Kidney (tissue), 14 donors: ENCODE results near the gene LAPTM5. TPM values are rescaled to one million over a fixed set of nuclear protein-coding genes. Genes with fewer than 3 reads are reported as not detected.

Experiments
- DNase-seq, 5 donors: peaks; one replicate each; pipeline ENCODE4 v3.0.0-alpha.2; 2013 to 2020
- FAIRE-seq: peaks from 2 replicates; lab custom pipeline; 2012; peaks lifted over from hg19 to GRCh38; lab: Jason Lieb, UNC
- H3K27ac ChIP-seq, 2 donors: one replicate each; pipeline ENCODE4 v1.7.0; 2013; ENCODE audit warnings: low read depth in 2 of 2, low read length in 2 of 2, inconsistent platforms in 1 of 2
- H3K27me3 ChIP-seq: one replicate; pipeline ENCODE4 v1.7.1; 2013; ENCODE audit warnings: low read length, inconsistent platforms; ENCODE audit not compliant: control insufficient read depth, insufficient read depth
- H3K36me3 ChIP-seq, 3 donors: one replicate each; pipeline versions ENCODE4 v1.7.0 to v1.7.1; 2013; ENCODE audit warnings: low read length in 3 of 3, control low read depth in 1 of 3, inconsistent platforms in 1 of 3; ENCODE audit not compliant: insufficient read depth in 3 of 3, control insufficient read depth in 2 of 3
- H3K4me1 ChIP-seq, 3 donors: one replicate each; pipeline versions ENCODE4 v1.7.0 to v1.7.1; 2013; ENCODE audit warnings: low read length in 3 of 3, inconsistent platforms in 1 of 3, low read depth in 1 of 3; ENCODE audit not compliant: control insufficient read depth in 2 of 3, insufficient read depth in 2 of 3
- H3K4me3 ChIP-seq, 3 donors: one replicate each; pipeline versions ENCODE4 v1.7.0 to v1.8.1; 2013; ENCODE audit warnings: low read length in 3 of 3, control low read depth in 1 of 3, inconsistent platforms in 1 of 3
- H3K9ac ChIP-seq, 3 donors: one replicate each; pipeline versions ENCODE4 v1.7.0 to v1.7.1; 2013; ENCODE audit warnings: low read length in 3 of 3, control low read depth in 1 of 3, inconsistent platforms in 1 of 3
- H3K9me3 ChIP-seq, 3 donors: one replicate each; pipeline versions ENCODE4 v1.7.0 to v1.7.1; 2013; ENCODE audit warnings: low read length in 3 of 3, control low read depth in 1 of 3, inconsistent platforms in 1 of 3; ENCODE audit not compliant: control insufficient read depth in 2 of 3, insufficient read depth in 1 of 3
- intact Hi-C: fragments of 100-400 bp; cut with DNase I; formaldehyde crosslinking; loops from one replicate; pipeline ENCODE4 v1.11.1; 2022
- polyA plus RNA-seq: library from polyadenylated mRNA; stranded (reverse); fragments of 350-450 nt; fragmentation: Illumina TruSeq; extraction: RNeasy Lipid Tissue Mini Kit (QIAGEN cat#74804); gene quantifications from one replicate; pipeline ENCODE4 v1.2.3, GENCODE V29; 2014; ENCODE audit warnings: low read depth, low replicate concordance; ENCODE audit not compliant: insufficient read depth
- total RNA-seq: library from RNA; stranded (reverse); fragmentation: NEBNext Ultra II Directional; extraction: Animal tissue kit (Norgen Biotek cat#: 25700); gene quantifications from one replicate; pipeline ENCODE4 v1.2.1, GENCODE V29; 2021
- TF ChIP-seq, protein P1 (sequence below): IDR thresholded peaks from 3 replicates; pipeline ENCODE4 v1.5.1; 2012; ENCODE audit warnings: mild to moderate bottlenecking, moderate library complexity, borderline replicate concordance; ENCODE audit not compliant: insufficient read depth; ENCODE audit errors: extremely low read depth
- donor health status: control.
- donor health status: control.
- donor health status: control.
- donor health status: control.
- donor health status: control.
- donor health status: DM: yes; HTN: yes; CAD: no.
- donor health status: Normal renal cell carcinoma (clear cell type).

LAPTM5 gene
- total and polyA plus RNA-seq, 2 donors from 2014 or later, result 23.5 to 108 TPM

DNA sequence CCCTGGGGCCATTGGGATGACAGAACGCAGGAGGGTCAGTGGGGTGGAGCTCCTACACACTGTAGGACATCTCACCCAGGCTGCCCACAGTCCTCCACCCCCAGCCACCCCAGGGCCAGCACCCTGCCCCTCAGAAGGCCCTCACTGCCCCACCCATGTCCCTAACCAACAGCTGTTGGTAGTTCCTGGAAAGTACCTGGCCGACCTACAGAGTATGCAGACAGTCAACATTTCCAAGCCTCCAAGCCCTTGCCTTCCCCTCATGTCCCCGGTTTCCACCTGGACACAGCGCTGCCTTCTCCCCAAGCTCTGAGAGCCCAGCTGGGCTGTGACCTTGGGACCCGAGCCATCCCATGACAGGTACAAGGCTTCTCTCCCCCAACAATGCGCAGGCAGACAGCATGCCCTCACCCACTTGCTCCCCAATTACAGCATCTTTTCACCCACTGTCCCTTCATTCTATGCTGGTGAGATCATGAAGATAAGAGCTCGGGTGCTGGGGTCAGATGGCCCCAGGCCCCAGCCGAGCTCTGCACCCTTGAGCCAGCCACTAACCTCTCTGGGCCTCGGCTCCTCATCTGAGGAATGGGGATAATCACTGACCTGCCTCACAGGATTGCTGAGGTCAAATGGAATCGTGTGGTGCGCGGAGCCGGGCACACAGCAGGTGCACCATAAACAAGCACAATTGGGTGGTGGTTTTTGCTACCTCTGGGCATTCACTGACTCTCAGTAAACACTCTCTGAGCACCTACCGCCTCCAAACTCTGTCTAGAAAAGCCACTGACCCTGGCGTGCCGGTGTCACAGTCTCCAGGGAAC lies 11.2 kb downstream of the LAPTM5 start:
- intact Hi-C loops, result no loop called here
- TF ChIP-seq, protein P1, sequence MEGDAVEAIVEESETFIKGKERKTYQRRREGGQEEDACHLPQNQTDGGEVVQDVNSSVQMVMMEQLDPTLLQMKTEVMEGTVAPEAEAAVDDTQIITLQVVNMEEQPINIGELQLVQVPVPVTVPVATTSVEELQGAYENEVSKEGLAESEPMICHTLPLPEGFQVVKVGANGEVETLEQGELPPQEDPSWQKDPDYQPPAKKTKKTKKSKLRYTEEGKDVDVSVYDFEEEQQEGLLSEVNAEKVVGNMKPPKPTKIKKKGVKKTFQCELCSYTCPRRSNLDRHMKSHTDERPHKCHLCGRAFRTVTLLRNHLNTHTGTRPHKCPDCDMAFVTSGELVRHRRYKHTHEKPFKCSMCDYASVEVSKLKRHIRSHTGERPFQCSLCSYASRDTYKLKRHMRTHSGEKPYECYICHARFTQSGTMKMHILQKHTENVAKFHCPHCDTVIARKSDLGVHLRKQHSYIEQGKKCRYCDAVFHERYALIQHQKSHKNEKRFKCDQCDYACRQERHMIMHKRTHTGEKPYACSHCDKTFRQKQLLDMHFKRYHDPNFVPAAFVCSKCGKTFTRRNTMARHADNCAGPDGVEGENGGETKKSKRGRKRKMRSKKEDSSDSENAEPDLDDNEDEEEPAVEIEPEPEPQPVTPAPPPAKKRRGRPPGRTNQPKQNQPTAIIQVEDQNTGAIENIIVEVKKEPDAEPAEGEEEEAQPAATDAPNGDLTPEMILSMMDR, result no peak
- no peaks in the 10 kb centered on the region for H3K4me1 ChIP-seq
- no peak overlapping the region for H3K9ac ChIP-seq
- H3K36me3 ChIP-seq, result no peaks in the 10 kb centered on the region
- peak in 1 of 5 donors; percentile 69 for DNase-seq
- H3K27me3 ChIP-seq, result no peaks in the 10 kb centered on the region
- no peak overlapping the region for H3K4me3 ChIP-seq
- H3K9me3 ChIP-seq, result no peaks in the 10 kb centered on the region
- no peak for FAIRE-seq
- H3K27ac ChIP-seq, result no peak overlapping the region

DNA sequence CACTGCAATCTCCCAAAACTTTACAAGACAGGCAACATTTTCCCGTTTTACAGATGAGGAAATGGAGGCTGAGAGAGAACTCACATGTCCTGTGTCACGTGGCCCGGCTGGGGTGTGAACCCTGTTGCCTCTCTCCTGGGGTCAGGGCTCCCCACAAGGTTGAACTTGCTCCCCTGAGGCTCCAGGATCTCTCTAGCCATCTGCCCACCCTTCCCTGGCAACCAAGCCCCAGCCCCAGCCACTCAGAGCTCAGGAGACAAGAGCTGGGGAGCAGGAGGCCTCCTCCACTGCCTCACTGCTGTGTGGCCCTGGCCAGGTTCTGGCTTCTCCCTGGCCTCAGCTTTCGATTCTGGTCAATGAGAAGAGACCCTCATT lies 11.8 kb downstream of the LAPTM5 start:
- peak in 1 of 5 donors; percentile 51 for DNase-seq
- no peak overlapping the region for H3K27ac ChIP-seq
- no peak overlapping the region for H3K4me3 ChIP-seq
- no peaks in the 10 kb centered on the region for H3K9me3 ChIP-seq
- H3K27me3 ChIP-seq, result no peaks in the 10 kb centered on the region
- intact Hi-C loops, result no loop called here
- FAIRE-seq, result no peak
- H3K36me3 ChIP-seq, result no peaks in the 10 kb centered on the region
- H3K9ac ChIP-seq, result no peak overlapping the region
- H3K4me1 ChIP-seq, result no peaks in the 10 kb centered on the region
- TF ChIP-seq, protein P1, result no peak

DNA sequence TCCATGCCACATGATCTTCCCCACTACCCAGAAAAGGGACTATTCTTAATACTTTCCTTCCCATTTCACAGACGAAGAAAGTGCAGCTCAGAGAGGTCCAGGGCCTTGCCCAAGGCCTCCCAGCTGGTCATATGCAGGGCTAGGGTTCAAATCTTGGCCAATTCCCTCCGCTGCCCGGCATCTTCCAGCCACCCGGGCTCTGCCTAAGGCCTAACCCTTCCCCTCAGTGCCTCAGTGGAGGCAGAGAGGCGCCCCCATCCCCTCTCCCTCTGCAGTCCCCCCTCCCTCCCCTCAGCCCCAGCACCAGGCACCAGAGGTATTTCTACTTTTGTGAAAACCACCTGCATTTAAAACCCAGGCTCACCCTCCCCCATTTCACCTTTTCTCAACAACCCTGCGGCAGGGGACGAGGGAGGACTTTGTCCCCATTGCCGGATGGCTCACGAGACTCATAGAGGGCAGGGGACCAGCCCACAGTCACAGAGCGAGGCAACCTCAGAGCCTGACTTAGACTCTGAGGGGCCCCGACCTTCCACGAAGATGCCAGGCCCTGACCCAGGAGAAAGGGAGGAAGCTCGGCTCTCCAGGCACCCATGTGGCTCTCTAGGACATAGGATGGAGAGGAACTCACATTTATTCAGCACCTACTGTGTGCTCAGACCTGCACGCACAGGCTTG lies 12.3 kb downstream of the LAPTM5 start:
- H3K27ac ChIP-seq, result no peak overlapping the region
- H3K9ac ChIP-seq, result no peak overlapping the region
- no peaks in the 10 kb centered on the region for H3K9me3 ChIP-seq
- no peak overlapping the region for H3K4me3 ChIP-seq
- H3K36me3 ChIP-seq, result no peaks in the 10 kb centered on the region
- no peak for FAIRE-seq
- no peaks in the 10 kb centered on the region for H3K4me1 ChIP-seq
- no peaks in the 10 kb centered on the region for H3K27me3 ChIP-seq
- DNase-seq, result peak in 1 of 5 donors; percentile 52
- TF ChIP-seq, protein P1, result no peak
- intact Hi-C loops, result no loop called here
